ENCODE measurements around the gene PSME3IP1. TPM values are rescaled to one million over a fixed set of nuclear protein-coding genes. Genes with fewer than 3 reads are reported as not detected.

The PSME3IP1 gene
- total RNA-seq, 1 experiment from 2014 or later = 104 TPM

GRCh38 chr16:57112403-57113041 lies 73.3 kb downstream of the PSME3IP1 start:
- TF ChIP-seq IRF1 (CRISPR knock-in tag; IDR thresholded peaks at IDR 0.05) = no peak
- TF ChIP-seq FOXK1 (CRISPR knock-in tag; IDR thresholded peaks at IDR 0.05) = no peak
- TF ChIP-seq SMAD4 (CRISPR knock-in tag; IDR thresholded peaks at IDR 0.05) = no peak
- TF ChIP-seq ZBTB43 (CRISPR knock-in tag; IDR thresholded peaks at IDR 0.05) = no peak
- TF ChIP-seq ZNF232 (CRISPR knock-in tag; IDR thresholded peaks at IDR 0.05) = no peak
- no peak for TF ChIP-seq ZNF281 (CRISPR knock-in tag; IDR thresholded peaks at IDR 0.05)
- no peak for TF ChIP-seq ZSCAN18 (CRISPR knock-in tag; IDR thresholded peaks at IDR 0.05)
- TF ChIP-seq KAT7 (CRISPR knock-in tag; IDR thresholded peaks at IDR 0.05; ENCODE audit: borderline replicate concordance) = no peak
- TF ChIP-seq ZNF532 (CRISPR knock-in tag; IDR thresholded peaks at IDR 0.05; ENCODE audit: borderline replicate concordance) = no peak
- TF ChIP-seq EMX1 (CRISPR knock-in tag; IDR thresholded peaks at IDR 0.05) = no peak
- no peak for TF ChIP-seq JAZF1 (CRISPR knock-in tag; IDR thresholded peaks at IDR 0.05)
- no peak for TF ChIP-seq USF1 (CRISPR knock-in tag; IDR thresholded peaks at IDR 0.05)
- no peak for TF ChIP-seq TP53 (CRISPR knock-in tag; IDR thresholded peaks at IDR 0.05)
- TF ChIP-seq NFATC4 (CRISPR knock-in tag; IDR thresholded peaks at IDR 0.05) = no peak
- no peak for TF ChIP-seq IRF2 (CRISPR knock-in tag; IDR thresholded peaks at IDR 0.05; ENCODE audit: borderline replicate concordance, low read depth)
- POLR2A ChIA-PET = no interaction called here
- DNase-seq (ENCODE audit: low spot score) (no peak), ATAC-seq (no peak)
- no peak overlapping the region for H3K4me3 Mint-ChIP-seq
- peaks cover 9% of the 10 kb centered on the region for H3K4me1 Mint-ChIP-seq
- no peaks in the 10 kb centered on the region for H3K9me3 Mint-ChIP-seq
- no peaks in the 10 kb centered on the region for H3K36me3 Mint-ChIP-seq
- H3K27me3 Mint-ChIP-seq (ENCODE audit: low read depth) = no peaks in the 10 kb centered on the region
- H3K27ac Mint-ChIP-seq = no peak overlapping the region
- CTCF ChIA-PET = no interaction called here
